Fibroblast of pulmonary artery (primary cell): Measurements from ENCODE around the gene IGF1R.

Experiments used
- DNase-seq: peaks from one replicate; pipeline ENCODE4 v3.0.0-alpha.2; 2010; ENCODE audit warnings: low read depth
- H3K4me3 ChIP-seq: replicated peaks from 2 replicates; pipeline ENCODE4 v1.5.1; 2011; ENCODE audit warnings: low read depth, mild to moderate bottlenecking, control low read depth, low read length, moderate library complexity
- CTCF ChIP-seq: IDR thresholded peaks from 2 replicates; pipeline ENCODE4 v1.5.1; 2011; ENCODE audit warnings: mild to moderate bottlenecking, control low read depth, low read length, inconsistent platforms; ENCODE audit errors: missing control alignments

IGF1R gene

GRCh38 chr15:98740963-98741362 lies 92.6 kb downstream of the IGF1R start:
- no peak for TF ChIP-seq CTCF
- DNase-seq = no peak
- H3K4me3 ChIP-seq = no peak overlapping the region

GRCh38 chr15:98743177-98743576 lies 94.8 kb downstream of the IGF1R start:
- no peak overlapping the region for H3K4me3 ChIP-seq
- TF ChIP-seq CTCF = no peak
- DNase-seq = no peak

- no peak for DNase-seq
- TF ChIP-seq CTCF = no peak
- no peak overlapping the region for H3K4me3 ChIP-seq
These were observed 96.2 kb downstream of the IGF1R start for GRCh38 chr15:98744506-98744905.

- TF ChIP-seq CTCF = no peak
- no peak for DNase-seq
These were observed 96.8 kb downstream of the IGF1R start for GRCh38 chr15:98745179-98745578.

GRCh38 chr15:98745650-98746374 lies 97.5 kb downstream of the IGF1R start:
- DNase-seq = no peak
- TF ChIP-seq CTCF = no peak
- H3K4me3 ChIP-seq = no peak overlapping the region

More at GRCh38 chr15:98745179-98745578, 96.8 kb downstream of the IGF1R start:
- H3K4me3 ChIP-seq = no peak overlapping the region

- H3K4me3 ChIP-seq = no peak overlapping the region
- DNase-seq = no peak
- no peak for TF ChIP-seq CTCF
These were observed 98.2 kb downstream of the IGF1R start for GRCh38 chr15:98746375-98747155.
